ENCODE measurements around the gene ANKRD11.

The ANKRD11 gene

DNA sequence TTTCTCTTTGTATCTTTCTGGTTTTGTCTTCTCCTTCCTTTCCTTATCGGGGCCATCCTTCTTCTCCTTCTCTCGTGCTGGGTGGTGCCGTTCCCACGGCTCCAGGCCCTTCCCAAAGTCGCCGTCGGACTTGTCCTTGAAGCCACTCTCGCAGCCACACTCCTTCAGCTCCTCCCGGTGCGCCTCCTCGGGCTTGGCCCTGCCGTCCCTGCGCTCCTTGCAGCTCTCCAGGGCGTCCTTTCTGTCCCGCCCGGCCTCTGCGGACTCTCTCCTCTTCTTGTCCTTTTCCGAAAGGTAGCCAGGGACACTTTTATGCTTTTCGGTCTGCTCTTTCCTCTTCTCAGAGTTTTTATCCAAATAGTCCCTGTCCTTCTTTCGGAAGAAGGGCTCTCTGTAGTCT is 206.9 kb downstream of the ANKRD11 start:
- H3K4me3 ChIP-seq (ENCODE audit: low read depth, low read length) = no peak overlapping the region
- DNase-seq (ENCODE audit: low read depth) = no peak
- TF ChIP-seq, protein P1, sequence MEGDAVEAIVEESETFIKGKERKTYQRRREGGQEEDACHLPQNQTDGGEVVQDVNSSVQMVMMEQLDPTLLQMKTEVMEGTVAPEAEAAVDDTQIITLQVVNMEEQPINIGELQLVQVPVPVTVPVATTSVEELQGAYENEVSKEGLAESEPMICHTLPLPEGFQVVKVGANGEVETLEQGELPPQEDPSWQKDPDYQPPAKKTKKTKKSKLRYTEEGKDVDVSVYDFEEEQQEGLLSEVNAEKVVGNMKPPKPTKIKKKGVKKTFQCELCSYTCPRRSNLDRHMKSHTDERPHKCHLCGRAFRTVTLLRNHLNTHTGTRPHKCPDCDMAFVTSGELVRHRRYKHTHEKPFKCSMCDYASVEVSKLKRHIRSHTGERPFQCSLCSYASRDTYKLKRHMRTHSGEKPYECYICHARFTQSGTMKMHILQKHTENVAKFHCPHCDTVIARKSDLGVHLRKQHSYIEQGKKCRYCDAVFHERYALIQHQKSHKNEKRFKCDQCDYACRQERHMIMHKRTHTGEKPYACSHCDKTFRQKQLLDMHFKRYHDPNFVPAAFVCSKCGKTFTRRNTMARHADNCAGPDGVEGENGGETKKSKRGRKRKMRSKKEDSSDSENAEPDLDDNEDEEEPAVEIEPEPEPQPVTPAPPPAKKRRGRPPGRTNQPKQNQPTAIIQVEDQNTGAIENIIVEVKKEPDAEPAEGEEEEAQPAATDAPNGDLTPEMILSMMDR (IDR thresholded peaks at IDR 0.05; ENCODE audit: control insufficient read depth, extremely low read depth, insufficient read depth) = no peak

GRCh38 chr16:89282523-89282922 is 207.8 kb downstream of the ANKRD11 start:
- DNase-seq (ENCODE audit: low read depth) = no peak
- TF ChIP-seq, protein P1 (IDR thresholded peaks at IDR 0.05; ENCODE audit: control insufficient read depth, extremely low read depth, insufficient read depth) = no peak
- no peak overlapping the region for H3K4me3 ChIP-seq (ENCODE audit: low read depth, low read length)

DNA sequence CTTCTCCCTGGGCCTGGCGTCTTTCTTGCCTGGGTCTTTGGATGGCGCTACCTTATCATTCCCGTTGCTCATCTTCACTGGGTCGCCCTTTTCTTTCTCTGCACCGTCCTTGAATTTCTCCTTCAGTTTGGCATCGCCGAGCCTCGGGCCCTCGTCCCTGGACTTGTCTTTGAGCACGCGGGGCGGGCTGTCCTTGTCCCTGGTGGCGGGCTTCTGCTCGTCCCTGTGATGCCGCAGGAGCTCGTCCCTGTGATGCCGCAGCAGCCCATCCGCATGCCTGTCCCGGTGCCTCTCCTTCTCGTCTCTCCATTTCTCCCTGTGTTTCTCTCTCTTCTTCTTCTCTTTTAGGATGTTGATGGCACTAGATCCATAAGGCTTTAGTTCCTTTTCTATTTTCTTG is 208.5 kb downstream of the ANKRD11 start:
- DNase-seq (ENCODE audit: low read depth) = no peak
- TF ChIP-seq, protein P1 (IDR thresholded peaks at IDR 0.05; ENCODE audit: control insufficient read depth, extremely low read depth, insufficient read depth) = no peak
- no peak overlapping the region for H3K4me3 ChIP-seq (ENCODE audit: low read depth, low read length)

GRCh38 chr16:89281189-89281577 is 209.2 kb downstream of the ANKRD11 start:
- no peak for DNase-seq (ENCODE audit: low read depth)
- H3K4me3 ChIP-seq (ENCODE audit: low read depth, low read length) = no peak overlapping the region
- TF ChIP-seq, protein P1 (IDR thresholded peaks at IDR 0.05; ENCODE audit: control insufficient read depth, extremely low read depth, insufficient read depth) = no peak

DNA sequence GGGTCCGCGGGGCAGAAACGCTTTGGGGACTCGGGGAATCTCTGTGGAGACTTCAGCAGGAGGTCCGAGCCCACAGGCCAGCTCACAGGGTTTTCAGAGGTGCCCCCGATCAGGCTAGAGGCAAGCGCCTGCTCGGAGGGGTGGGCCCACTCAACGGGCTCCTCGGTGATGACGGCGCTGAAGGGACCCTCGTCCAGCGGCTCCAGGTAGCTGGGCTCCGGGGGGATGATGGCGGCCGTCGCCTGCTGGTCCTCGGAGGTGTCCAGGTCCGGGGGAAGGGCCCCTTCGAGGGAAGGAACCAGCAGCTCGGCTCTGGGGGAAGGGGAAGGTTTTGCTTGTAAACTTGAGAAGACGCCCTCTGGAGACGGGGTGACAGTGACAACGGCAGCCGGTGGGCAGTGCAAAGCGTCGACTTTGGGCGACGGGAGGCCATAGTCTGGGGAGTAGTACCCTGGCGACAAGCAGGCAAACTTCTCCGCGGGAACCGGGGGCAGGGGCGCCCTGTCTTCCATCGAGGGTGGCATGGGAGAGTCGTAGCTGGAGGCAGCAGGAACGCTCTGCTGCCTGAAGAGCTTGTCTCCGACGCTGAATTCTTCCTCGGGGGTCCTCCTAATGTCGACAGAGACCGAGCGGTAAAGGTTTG is 209.7 kb downstream of the ANKRD11 start:
- no peak for DNase-seq (ENCODE audit: low read depth)
- TF ChIP-seq, protein P1 (IDR thresholded peaks at IDR 0.05; ENCODE audit: control insufficient read depth, extremely low read depth, insufficient read depth) = no peak
- H3K4me3 ChIP-seq (ENCODE audit: low read depth, low read length) = no peak overlapping the region

GRCh38 chr16:89279666-89280481 is 210.5 kb downstream of the ANKRD11 start:
- no peak for DNase-seq (ENCODE audit: low read depth)
- TF ChIP-seq, protein P1 (IDR thresholded peaks at IDR 0.05; ENCODE audit: control insufficient read depth, extremely low read depth, insufficient read depth) = no peak
- H3K4me3 ChIP-seq (ENCODE audit: low read depth, low read length) = no peak overlapping the region

Measured in LNCaP clone FGC (cell line).